ENCODE results near the gene DPP10.

DNA sequence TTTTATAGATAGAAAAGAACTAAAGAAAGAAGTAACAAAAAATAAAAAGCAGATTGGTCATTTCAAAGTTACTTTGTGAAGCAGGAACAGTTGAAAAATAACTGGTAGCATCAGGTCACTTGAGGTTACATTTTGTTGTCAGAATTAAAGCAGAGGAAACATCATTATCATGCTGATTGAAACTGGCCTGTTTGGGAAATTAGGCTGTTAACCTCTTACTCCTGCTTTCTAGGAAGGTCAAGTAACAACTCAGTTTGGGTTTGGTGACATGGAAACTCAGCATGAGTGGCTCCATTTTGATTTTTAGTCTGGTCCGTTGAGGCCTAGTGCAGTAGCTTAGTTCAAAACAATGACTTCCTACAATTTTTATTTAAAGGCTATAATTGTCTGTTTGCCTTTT, 1383.5 kb downstream of the DPP10 start:
- TF ChIP-seq CTCF (IDR thresholded peaks at IDR 0.05) (no peak), POLR2AphosphoS5 (IDR thresholded peaks at IDR 0.05) (no peak), POLR2A (IDR thresholded peaks at IDR 0.05) (no peak)

All from sigmoid colon (tissue), 4 donors.